Epidermal melanocyte (primary cell): Measurements from ENCODE around the gene ZNF286A.
"Not testable (repeated sequence)": the region's sequence is repeated elsewhere in the genome, so short reads cannot be mapped to it uniquely, and the experiment has no call there.

ENCODE experiments used
- DNase-seq: peaks from one replicate; pipeline ENCODE4 v3.0.0; 2011; ENCODE audit warnings: low spot score; ENCODE audit not compliant: insufficient read length

ZNF286A gene

GRCh38 chr17:15699413-15699924 is at the start of gene ZNF286A:
Gene ZNF286A, plus strand, starts transcription at chr17:15699752. Its CDS starts 578 bp downstream, at chr17:15700330.
- DNase-seq, result peak; percentile 78

DNA sequence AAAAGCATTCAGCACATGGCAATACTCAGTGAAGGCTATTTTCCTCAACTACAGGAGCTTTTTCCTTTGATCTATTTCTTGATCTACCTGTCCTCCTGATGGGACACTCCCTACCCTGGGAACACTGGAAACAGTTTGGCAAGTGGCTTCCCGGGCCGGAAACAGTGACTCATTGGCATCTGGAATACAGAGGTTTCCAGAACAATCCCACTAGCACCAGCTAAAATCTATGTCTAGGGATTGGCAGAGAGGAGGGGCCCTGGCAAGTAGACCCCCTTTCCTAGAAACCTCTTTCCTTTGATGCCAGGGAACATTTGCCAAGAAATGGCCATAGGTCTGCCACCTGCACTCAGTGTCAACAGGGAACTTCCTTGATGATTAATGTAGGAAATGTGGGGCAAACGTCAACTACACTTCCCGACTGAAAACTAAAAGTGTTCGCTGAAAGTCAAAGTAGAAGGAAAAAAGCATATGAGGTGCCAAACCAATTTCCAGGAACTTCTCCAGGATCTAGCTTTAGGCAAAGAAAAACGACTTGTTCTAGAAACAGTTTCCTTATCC is 49.6 kb upstream of the ZNF286A start:
- DNase-seq, result no peak

GRCh38 chr17:15650741-15651582 is 48.6 kb upstream of the ZNF286A start:
- DNase-seq, result no peak

- DNase-seq, result peak; percentile 56
These were observed 47.9 kb upstream of the ZNF286A start for GRCh38 chr17:15651583-15652110.

- DNase-seq, result no peak
These were observed 46.6 kb upstream of the ZNF286A start for GRCh38 chr17:15652960-15653359.

DNA sequence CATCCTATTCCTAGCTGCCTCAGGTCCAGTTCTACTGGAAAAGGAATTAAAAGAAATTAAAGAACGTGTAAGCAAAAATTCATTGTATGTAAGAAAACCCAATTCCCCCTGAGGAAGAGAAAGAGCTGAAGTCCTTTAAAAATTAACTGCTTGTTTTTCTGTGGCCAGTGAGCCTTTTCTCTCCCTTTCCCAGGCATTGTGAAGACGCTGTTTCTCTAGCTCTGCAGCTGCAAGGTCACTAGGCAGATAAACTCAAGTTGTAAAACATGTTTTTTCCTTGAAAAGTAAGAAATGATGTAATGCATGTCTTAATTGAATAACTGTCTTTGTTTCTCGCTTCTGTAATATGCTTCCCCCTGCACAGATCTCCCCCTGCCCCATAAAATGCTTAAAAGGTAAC is 45.2 kb upstream of the ZNF286A start:
- not testable (repeated sequence) for DNase-seq

DNA sequence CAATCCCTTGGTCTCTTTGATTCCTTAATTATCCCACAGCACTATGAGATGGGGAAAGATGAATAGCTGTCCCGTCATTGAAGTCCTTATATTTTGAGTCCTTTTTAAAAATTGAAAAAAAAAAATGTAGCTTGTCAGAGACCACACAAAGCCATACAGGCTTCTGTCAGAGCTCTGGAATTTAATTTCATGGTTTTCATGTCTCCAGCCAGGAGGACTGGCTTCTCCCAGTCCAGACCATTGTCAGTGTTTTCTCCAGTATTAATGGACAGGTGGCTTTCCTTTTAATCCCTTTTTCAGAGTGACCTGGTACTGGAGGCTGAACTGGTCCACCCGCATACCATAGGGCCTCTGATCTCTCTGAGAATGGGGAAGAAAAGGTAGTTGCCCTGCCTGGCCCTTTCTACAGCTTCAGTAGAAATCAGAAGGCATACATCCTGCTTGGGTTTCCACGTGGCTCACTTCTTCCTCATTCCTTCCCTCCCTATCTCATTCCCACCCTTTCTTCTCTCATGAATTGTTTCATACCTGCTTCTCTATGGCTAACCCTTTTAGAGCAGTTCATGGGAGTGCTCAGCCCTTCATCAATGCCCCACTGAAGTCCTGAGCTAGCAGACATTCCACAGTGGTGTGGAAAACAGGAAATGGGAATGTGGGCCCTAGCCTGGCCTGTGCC is 44.5 kb upstream of the ZNF286A start:
- no peak for DNase-seq

DNA sequence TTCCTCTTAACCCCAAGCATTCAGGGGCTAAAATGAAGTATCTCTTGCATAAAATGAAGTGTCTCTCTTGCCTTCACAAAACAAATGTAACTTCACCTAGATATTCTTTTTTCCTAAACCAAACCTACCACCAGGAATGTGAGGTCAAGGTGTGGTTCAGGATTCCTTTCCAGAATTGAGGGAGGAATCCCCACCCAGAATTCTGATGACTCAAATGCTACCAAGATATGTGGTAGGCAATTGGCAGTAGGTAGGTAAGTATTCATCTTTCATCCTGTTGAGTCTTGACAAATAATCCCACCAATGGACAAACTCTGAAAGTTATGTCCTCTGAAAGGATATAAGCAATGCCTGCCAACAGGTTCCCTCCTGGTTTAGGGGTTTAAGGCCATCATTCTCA is 41.7 kb upstream of the ZNF286A start:
- DNase-seq, result no peak

GRCh38 chr17:15658296-15658695 is 41.3 kb upstream of the ZNF286A start:
- DNase-seq, result no peak

DNA sequence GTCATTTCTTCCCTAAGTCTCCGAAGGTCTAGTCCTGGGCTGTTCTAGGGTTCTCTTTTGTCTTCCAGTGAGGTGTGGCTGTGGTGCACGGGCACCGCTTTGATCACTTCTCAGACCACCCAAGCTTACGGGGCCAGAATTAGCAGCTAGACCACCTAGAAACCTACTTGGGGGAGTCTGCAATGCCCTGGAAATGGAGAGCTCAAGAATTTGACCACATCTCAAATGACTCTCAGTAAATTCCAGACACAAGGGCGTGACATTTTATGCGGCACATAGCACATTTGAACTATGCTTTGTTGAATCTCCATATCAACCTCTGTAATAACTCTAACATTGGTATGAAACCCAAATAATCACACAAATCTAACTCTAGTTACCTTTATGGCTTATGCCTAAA is 40.3 kb upstream of the ZNF286A start:
- DNase-seq, result no peak

DNA sequence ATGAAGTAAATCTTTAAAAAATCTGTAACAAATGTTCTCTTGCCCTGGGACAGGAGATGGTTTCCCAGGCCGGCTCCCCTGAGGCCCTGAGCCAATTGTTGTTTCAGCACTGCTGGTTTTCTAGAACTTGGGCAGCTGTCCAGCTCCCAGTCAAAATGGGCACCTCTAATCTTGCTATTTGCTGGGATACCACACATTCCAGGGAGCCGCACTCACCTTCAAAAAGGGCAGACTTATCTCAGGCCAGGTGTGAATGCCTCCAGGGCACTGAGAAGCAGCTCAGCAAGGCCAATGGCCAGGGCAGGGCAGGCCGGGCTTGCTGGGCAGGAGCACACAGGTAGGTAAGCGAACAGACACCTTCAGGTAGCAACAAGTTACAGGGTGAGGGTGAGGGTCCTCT is 39.9 kb upstream of the ZNF286A start:
- DNase-seq, result no peak

GRCh38 chr17:15660077-15660476 is 39.5 kb upstream of the ZNF286A start:
- no peak for DNase-seq

DNA sequence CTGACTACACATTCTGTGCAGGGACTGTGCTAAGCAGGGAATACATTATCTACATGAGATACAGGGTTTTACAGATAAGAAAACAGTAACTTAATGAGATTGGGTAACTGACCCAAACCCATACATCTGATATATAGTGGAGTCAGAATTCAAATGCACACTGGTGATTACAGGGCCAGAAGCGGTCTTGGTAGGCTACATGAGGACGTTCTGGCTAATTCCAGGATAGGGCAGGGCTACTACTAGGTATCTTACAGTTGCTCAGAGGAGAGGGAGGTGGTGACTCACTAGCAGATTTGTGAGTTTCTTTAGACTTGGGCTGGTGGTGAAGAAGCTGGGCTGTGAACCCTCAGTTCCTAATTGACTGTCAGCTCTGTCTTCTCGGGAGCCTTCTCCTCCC is 36.9 kb upstream of the ZNF286A start:
- no peak for DNase-seq

- no peak for DNase-seq
These were observed 36.4 kb upstream of the ZNF286A start for GRCh38 chr17:15663176-15663575.

- no peak for DNase-seq
These were observed 35.9 kb upstream of the ZNF286A start for GRCh38 chr17:15663691-15664090.

GRCh38 chr17:15669526-15669925 is 30.0 kb upstream of the ZNF286A start:
- not testable (repeated sequence) for DNase-seq

GRCh38 chr17:15674640-15675039 is 24.9 kb upstream of the ZNF286A start:
- DNase-seq, result not testable (repeated sequence)

GRCh38 chr17:15675991-15676390 is 23.6 kb upstream of the ZNF286A start:
- not testable (repeated sequence) for DNase-seq

DNA sequence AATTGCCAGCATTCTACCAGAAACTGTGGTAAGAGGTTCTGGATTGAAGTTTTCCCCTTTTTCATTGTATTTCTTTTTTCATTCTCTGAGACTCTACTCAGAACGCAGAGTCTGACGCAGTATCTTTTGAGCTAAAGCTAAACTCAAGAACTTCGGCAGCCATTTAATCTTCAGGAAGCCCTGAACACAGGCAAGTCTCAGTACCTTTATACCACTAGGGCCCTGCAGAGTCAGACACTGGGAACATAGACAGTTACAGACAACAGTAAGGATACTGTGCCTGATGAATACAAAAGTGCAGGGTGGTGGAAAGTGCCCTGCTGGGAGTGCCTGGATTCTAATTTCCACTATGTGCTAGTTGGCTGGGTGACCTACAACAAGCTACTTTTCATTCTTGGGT is 16.4 kb upstream of the ZNF286A start:
- not testable (repeated sequence) for DNase-seq

GRCh38 chr17:15683824-15684478 is 15.6 kb upstream of the ZNF286A start, which contains the start of gene TRIM16:
Gene TRIM16, minus strand, starts transcription at chr17:15684311. Its CDS starts 32,702 bp downstream, at chr17:15651609.
- peak; percentile 46 for DNase-seq

DNA sequence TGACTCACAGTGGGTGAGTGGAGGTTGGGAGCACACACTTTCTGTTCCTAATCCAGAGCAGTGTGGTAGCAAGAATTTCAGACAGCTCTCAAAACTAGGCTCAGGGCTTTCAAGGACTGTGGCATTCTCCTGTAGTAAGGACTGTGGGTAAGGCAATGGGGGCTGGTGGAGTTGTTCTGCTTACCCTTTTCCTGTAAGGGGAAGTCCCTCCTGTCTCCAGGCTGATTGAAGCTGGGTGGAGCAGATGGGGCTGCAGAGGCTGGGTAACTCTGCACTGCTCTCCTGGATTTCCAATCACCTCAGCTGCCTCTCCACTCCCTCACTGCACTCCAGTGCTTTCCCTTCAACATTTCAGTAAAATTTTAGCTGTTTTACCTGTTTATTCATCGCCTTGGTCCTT is 12.1 kb upstream of the ZNF286A start:
- DNase-seq, result not testable (repeated sequence)
